Neural progenitor cell (in vitro differentiated cells): ENCODE measurements around the gene IQSEC3. TPM values are rescaled to one million over a fixed set of nuclear protein-coding genes. Genes with fewer than 3 reads are reported as not detected.
"Not testable (repeated sequence)": the region's sequence is repeated elsewhere in the genome, so short reads cannot be mapped to it uniquely, and the experiment has no call there.

ENCODE experiments used
- DNase-seq: peaks from one replicate; pipeline ENCODE4 v3.0.0-alpha.2; 2016; ENCODE audit warnings: low spot score
- H2AFZ ChIP-seq: fragments of 200-600 bp; sonication (generic); replicated peaks from 2 replicates; pipeline ENCODE4 v1.6.1; 2016; ENCODE audit warnings: antibody characterized with exemption
- H3F3A ChIP-seq: fragments of 200-600 bp; sonication (generic); 2 replicates; pipeline ENCODE4 v1.6.1; 2016; ENCODE audit warnings: antibody characterized with exemption, low read depth
- H3K27ac ChIP-seq: fragments of 200-600 bp; sonication (generic); 2 replicates; pipeline ENCODE4 v1.5.1; 2016; ENCODE audit warnings: mild to moderate bottlenecking
- H3K27me3 ChIP-seq: fragments of 200-600 bp; sonication (generic); 2 replicates; pipeline ENCODE4 v1.6.1; 2016; ENCODE audit warnings: mild to moderate bottlenecking, moderate library complexity
- H3K36me3 ChIP-seq: fragments of 200-600 bp; sonication (generic); 2 replicates; pipeline ENCODE4 v1.5.1; 2016
- H3K4me1 ChIP-seq: fragments of 200-600 bp; sonication (generic); 2 replicates; pipeline ENCODE4 v1.6.1; 2016; ENCODE audit warnings: mixed run types
- H3K4me2 ChIP-seq: fragments of 200-600 bp; sonication (generic); 2 replicates; pipeline ENCODE4 v1.6.1; 2016
- H3K4me3 ChIP-seq: fragments of 200-600 bp; sonication (generic); 2 replicates; pipeline ENCODE4 v1.5.1; 2016
- H3K79me2 ChIP-seq: fragments of 200-600 bp; sonication (generic); 2 replicates; pipeline ENCODE4 v1.6.1; 2016; ENCODE audit warnings: low read depth
- H3K9ac ChIP-seq: fragments of 200-600 bp; sonication (generic); 2 replicates; pipeline ENCODE4 v1.6.1; 2016
- H3K9me3 ChIP-seq: fragments of 200-600 bp; sonication (generic); 2 replicates; pipeline ENCODE4 v1.5.1; 2016; ENCODE audit warnings: low read depth
- H4K20me1 ChIP-seq: fragments of 200-600 bp; sonication (generic); 2 replicates; pipeline ENCODE4 v1.6.1; 2016; ENCODE audit warnings: low read depth
- H3K27ac Mint-ChIP-seq: 3 replicates; pipeline ENCODE4 v1.8.0; 2021; ENCODE audit warnings: mixed read lengths
- H3K27me3 Mint-ChIP-seq: 2 replicates; pipeline ENCODE4 v1.8.0; 2022; ENCODE audit warnings: low read depth, mild to moderate bottlenecking, inconsistent platforms, moderate library complexity, mixed read lengths; ENCODE audit not compliant: insufficient read depth
- H3K36me3 Mint-ChIP-seq: 3 replicates; pipeline ENCODE4 v1.8.0; 2021; ENCODE audit warnings: mixed read lengths
- H3K4me1 Mint-ChIP-seq: 3 replicates; pipeline ENCODE4 v1.8.0; 2021; ENCODE audit warnings: mixed read lengths
- H3K4me3 Mint-ChIP-seq: 3 replicates; pipeline ENCODE4 v1.8.0; 2021; ENCODE audit warnings: mild to moderate bottlenecking, moderate library complexity, mixed read lengths
- H3K9me3 Mint-ChIP-seq: 3 replicates; pipeline ENCODE4 v1.8.0; 2020; ENCODE audit warnings: mixed read lengths
- CTCF ChIP-seq: fragments of 200-600 bp; sonication (generic); IDR thresholded peaks from 2 replicates; pipeline ENCODE4 v1.5.1; 2017; ENCODE audit warnings: antibody characterized with exemption, mild to moderate bottlenecking
- EZH2 ChIP-seq: fragments of 200-600 bp; sonication (generic); IDR thresholded peaks from 2 replicates; pipeline ENCODE4 v1.6.1; 2017; ENCODE audit warnings: antibody characterized with exemption, mild to moderate bottlenecking, moderate library complexity
- EZH2phosphoT487 ChIP-seq: fragments of 200-600 bp; sonication (generic); IDR thresholded peaks from 2 replicates; pipeline ENCODE4 v1.6.1; 2017; ENCODE audit warnings: antibody characterized with exemption
- total RNA-seq: library from RNA; depleted of rRNA; stranded (reverse); fragments of >200 nt; gene quantifications from 2 replicates; pipeline ENCODE4 v1.2.3, GENCODE V29; 2015; ENCODE audit warnings: low replicate concordance

Gene IQSEC3
- total RNA-seq, 1 donor from 2014 or later: 0.09 TPM

GRCh38 chr12:187986-188909 is 121.7 kb downstream of the IQSEC3 start:
- Histone ChIP-seq H3K4me3 (peak overlapping the region; percentile 56), H3K4me2 (peak overlapping the region; percentile 88), H3K27me3 (peaks cover 48% of the 10 kb centered on the region), H2AFZ (peak overlapping the region; percentile 98)
- H3F3A ChIP-seq, H3K9me3 Mint-ChIP-seq, H4K20me1 ChIP-seq, H3K9ac ChIP-seq, DNase-seq, H3K79me2 ChIP-seq, H3K36me3 ChIP-seq, H3K36me3 Mint-ChIP-seq, H3K4me1 ChIP-seq, H3K4me1 Mint-ChIP-seq, H3K9me3 ChIP-seq, H3K27ac ChIP-seq: not testable (repeated sequence)
- Mint-ChIP-seq H3K27me3 (peaks cover 19% of the 10 kb centered on the region), H3K4me3 (peak overlapping the region; percentile 87), H3K27ac (peak overlapping the region; percentile 66)
- TF ChIP-seq EZH2phosphoT487: peak; percentile 47

- Mint-ChIP-seq H3K9me3 (no peaks in the 10 kb centered on the region), H3K4me1 (peaks cover 9% of the 10 kb centered on the region), H3K27me3 (peaks cover 19% of the 10 kb centered on the region), H3K36me3 (no peaks in the 10 kb centered on the region), H3K27ac (peak overlapping the region; percentile 66), H3K4me3 (peak overlapping the region; percentile 87)
- Histone ChIP-seq H3K4me2 (peak overlapping the region; percentile 88), H3K4me3 (peak overlapping the region; percentile 56), H2AFZ (peak overlapping the region; percentile 98), H3K79me2 (no peaks in the 10 kb centered on the region), H3K9me3 (no peaks in the 10 kb centered on the region), H3K9ac (no peak overlapping the region), H3F3A (no peaks in the 10 kb centered on the region), H3K36me3 (no peaks in the 10 kb centered on the region), H3K27me3 (peaks cover 53% of the 10 kb centered on the region), H4K20me1 (no peaks in the 10 kb centered on the region), H3K4me1 (no peaks in the 10 kb centered on the region), H3K27ac (no peak overlapping the region)
- DNase-seq: peak; percentile 91
- TF ChIP-seq CTCF: peak; percentile 77
- TF ChIP-seq EZH2: peak; percentile 63
- TF ChIP-seq EZH2phosphoT487: no peak
These were observed 122.5 kb downstream of the IQSEC3 start for GRCh38 chr12:188910-189621.

- Histone ChIP-seq H3K9ac (no peak overlapping the region), H3K4me3 (no peak overlapping the region), H3K4me2 (no peak overlapping the region), H3K79me2 (no peaks in the 10 kb centered on the region), H3K36me3 (no peaks in the 10 kb centered on the region), H3K27me3 (peaks cover 54% of the 10 kb centered on the region), H3K4me1 (no peaks in the 10 kb centered on the region), H4K20me1 (no peaks in the 10 kb centered on the region), H2AFZ (no peak overlapping the region), H3K27ac (no peak overlapping the region), H3F3A (no peaks in the 10 kb centered on the region), H3K9me3 (no peaks in the 10 kb centered on the region)
- no peak for DNase-seq
- H3K36me3 Mint-ChIP-seq: no peaks in the 10 kb centered on the region
- H3K9me3 Mint-ChIP-seq: no peaks in the 10 kb centered on the region
- peaks cover 9% of the 10 kb centered on the region for H3K4me1 Mint-ChIP-seq
- TF ChIP-seq EZH2phosphoT487 (no peak), CTCF (no peak), EZH2 (no peak)
- peaks cover 21% of the 10 kb centered on the region for H3K27me3 Mint-ChIP-seq
- H3K27ac Mint-ChIP-seq: no peak overlapping the region
- H3K4me3 Mint-ChIP-seq: no peak overlapping the region
These were observed 123.0 kb downstream of the IQSEC3 start for GRCh38 chr12:189622-189962.
